Limb (tissue), 2 donors: ENCODE measurements around the gene RAET1L.
"Not testable (repeated sequence)": the region's sequence is repeated elsewhere in the genome, so short reads cannot be mapped to it uniquely, and the experiment has no call there.

ENCODE experiments used
- DNase-seq, 2 donors: peaks; one replicate each; pipeline ENCODE4 v3.0.0-alpha.2; 2016; ENCODE audit errors: extremely low spot score in 2 of 2

Gene RAET1L

DNA sequence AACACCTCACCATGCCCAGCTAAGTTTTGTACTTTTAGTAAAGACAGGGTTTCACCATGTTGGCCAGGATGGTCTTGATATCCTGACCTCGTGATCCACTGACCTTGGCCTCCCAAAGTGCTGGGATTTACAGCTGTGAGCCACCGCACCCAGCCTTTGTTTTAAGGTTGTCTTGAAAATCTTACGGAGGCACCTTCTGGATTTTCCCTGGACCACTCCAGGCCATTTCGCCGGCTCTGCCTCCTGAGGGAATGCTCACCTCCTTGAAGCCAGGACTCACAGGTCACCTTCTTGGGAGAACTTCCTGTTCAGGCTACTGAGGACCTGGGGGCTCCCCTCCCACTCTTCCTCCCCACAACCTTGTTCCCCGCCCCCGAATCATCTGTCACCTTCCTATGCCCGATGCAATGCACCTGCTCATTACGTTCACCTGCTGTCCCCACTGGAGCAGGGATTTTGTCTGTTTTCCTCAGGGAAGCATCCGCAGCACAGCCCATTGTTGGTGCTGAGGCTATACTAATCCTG is 19.4 kb upstream of the RAET1L start:
- DNase-seq, result no peak

DNA sequence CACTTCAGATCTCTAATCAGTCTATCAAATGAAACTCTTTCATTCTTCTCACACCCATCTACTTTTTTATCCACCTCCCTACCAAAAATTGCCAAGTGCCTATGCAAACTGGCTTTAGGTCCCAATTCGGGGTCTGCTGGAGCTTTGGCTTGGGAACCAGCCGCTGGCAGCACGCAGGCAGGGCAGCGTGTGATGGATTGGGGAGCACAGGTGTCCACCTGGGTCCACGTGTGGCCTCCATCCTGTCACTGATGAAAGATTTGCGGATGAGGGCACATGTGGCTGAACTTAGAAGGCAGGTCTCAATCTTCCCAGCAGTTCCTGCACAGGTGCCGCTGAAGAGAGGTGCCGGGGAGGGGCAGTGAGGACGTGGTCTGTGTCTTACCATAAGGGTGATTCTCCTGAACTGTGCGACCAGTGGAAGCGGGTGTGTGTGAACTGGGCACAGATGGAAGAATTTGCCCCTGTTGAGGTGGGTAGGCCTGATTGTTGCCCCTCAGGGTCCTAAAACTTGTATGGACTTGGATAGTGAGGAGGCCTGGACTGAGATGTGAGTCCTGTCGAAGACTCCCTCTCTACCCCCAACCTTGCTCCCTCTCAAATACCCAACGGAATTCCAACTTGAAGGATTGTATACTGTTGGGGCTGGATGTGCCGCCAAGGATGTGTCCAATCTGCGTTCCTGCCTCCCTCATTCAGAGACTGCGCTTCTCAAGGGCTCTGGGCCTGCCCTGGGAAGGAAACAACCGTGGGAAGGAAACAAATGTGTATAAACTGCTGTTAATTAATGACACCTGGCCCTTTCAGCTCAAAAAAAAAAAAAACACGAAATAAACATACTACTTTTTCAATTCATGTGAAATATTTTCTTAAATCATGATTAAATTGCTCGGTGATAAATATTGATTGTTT is 18.4 kb upstream of the RAET1L start:
- no peak for DNase-seq

DNA sequence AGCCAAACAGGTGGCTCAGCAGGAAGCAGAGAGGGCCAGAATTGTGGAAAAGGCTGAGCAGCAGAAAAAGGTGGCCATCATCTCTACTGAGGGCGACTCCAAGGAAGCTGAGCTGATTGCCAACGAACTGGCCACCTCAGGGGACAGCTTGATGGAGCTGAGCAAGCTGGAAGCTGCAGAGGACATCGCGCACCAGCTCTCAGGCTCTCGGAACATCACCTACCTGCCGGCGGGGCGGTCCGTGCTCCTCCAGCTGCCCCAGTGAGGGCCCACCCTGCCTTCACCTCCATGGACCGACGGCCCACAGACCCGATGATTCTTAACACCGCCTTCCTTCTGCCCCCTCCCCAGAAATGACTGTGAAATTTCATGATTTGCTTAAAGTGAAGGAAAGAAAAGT is 17.8 kb upstream of the RAET1L start:
- DNase-seq, result no peak

DNA sequence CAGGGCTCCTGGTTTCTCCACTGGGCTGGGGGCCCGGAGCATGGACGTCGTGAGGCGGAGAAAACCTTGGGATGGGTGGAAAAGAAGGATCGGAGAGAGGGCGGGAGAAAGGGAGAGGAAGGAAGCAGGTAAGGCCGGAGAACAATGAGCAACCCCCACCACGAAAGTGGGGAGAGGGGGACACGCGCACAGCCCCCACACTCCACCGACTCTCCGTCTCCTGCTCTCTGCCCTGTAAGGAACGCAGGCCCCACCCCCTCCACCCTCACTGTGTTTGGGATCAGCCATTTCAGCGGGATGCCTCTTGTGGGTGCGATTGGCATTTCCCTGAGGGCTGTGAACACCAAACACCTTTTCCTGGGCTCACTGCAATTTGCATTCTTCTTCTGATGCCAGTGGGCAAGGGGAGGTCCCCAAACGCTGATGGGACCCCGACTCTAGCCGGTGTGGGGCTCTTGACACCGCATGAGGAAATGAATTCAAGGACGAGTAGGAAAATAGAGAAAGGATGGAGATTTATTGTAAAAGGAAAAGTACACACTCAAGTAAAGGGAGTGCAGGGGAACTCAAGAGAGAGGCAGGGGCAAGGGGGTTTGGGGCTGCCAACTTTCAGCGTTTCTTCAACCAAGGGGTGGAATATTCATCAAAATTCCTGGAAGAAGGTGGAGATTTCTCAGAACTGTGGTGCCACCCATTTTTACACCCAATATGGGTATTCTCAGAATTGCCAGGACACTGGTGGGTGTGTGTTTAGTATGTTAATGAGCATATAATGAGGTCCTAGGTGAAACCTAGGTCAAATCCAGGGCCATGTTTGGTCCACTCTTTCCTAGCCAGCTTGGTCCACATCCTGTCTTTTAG is 13.1 kb upstream of the RAET1L start:
- no peak for DNase-seq

DNA sequence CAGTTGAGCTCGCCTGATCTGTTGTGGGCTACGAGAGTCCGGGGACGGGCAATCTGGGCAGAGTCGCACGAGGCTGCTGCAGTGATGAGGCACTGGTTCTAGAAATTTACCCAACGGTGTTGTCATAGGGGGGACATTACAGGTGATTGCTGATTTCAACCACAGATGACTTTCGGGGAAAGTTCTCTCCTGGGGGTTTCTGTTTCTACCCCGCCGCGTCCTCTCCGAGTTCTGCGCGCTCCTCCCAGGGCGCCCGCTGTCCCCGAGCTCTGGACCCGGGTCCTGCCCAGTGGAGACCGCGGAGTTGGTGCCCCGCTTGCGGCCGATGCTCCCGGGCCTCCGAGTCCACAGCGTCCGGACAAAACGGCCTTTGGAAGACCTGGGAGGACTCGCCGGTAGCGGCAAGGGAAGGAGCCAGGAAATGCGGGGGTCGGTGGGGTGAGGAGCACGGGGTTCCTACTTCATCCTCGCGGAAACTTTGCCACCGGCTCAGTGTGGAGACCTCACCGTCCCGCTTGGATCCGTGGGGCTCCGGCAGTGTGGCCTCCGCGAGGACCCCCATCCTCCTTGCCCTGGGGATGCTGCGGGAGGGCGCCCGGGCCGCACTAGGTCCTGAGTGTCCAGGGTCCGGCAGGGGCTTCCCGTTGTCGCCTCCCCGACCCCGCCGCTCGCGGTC is 12.3 kb upstream of the RAET1L start:
- no peak for DNase-seq

DNA sequence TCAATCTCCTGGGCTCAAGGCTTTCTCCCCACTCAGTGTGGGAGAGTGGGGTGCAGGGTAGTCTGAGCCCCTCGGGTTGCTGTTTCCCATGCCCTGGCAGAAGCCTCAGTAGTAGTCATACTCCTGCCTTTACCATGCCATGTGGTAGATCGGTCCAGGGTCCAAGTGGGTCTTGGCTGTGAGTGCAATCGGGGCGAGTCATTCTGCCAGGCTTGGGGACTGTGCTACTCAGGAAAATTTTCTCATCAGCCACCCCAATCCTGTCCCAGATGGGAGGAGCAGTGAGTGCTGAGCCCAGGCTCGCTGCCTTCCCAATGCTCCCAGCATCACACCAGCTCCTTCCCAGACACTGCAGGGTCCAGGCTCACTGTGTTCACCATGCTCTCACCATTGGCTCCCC is 10.7 kb upstream of the RAET1L start:
- no peak for DNase-seq

DNA sequence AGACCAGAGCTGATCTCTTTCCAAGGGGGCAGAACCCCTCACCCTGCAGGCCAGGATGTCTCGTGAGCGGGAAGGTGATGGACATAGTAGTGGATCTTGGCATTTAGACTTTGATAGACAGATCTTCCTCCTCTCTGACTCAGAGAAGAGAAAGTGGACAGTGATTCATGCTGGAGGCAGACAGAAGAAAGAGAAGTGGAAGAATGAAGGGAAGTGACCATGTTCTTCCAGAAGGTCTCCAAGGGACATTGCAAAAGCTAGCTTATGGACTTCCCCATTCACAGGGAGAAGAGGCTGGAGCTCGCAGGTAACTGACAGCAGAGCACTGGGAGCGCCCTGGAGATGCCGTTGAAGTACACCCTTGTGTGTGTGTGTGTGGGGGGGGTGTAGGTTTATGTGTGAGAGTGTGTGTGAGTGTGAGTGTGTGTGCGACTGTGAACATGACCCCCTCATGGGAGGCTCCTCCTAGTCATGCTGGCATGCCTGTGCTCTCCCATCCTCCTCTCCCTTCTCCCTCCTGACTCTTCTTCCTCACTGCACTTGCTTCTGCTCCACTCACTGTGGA is 8.0 kb upstream of the RAET1L start:
- no peak for DNase-seq

DNA sequence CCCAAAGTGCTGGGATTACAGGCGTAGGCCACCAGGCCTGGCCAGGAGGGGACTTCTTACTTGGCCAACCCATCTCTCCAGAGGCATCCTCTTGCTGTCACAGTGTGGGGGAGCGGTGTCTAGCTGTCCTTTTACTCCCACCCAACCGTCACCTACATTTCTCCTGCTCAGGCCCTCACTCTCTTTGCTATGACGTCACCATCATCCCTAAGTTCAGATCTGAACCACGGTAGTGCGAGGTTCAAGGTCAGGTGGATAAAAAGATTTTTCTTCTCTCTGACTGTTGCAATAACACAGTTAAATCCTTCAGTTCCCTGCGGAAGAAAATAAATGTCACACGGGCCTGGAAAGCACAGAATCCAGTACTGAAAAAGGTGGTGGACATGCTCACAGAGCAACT is 7.3 kb upstream of the RAET1L start:
- DNase-seq, result no peak

DNA sequence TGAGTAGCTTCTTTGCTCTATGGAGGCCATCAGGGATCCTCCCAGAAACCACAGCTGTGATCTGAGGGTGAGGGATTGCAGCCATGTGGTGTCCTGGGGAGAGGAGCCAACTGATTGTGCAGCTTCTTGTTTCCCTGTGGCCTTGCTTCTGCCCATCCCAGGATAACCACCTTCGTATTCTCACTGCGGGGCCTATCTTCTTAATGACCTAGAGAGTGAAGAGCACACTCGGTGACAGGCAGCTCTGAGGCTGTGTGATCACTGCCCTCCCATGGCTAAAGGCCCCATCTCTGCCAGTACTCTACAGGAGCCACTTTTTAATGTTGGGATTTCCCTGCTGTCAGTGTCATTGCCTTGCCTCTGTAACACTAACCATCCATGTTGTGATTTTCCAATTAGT is 5.3 kb upstream of the RAET1L start:
- no peak for DNase-seq

DNA sequence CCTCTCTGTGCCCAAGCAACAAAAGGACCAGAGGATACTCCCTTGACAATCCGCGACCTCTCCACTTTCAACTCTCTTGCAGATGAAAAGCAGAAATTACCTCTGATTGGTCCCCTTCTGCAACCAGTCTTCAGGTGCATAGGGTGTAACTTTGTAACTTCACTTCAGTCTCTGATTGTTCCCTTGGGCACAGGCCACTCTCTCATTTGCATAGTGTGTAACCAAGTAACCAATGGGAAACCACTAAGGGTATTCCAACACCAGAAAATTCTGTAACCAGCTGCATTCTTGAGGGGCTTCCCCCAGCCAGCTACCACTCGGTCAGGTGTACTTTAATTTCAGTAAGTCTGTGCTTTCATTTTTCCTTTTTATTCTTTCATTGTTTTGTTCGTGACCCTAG is 4.4 kb upstream of the RAET1L start:
- DNase-seq, result no peak

DNA sequence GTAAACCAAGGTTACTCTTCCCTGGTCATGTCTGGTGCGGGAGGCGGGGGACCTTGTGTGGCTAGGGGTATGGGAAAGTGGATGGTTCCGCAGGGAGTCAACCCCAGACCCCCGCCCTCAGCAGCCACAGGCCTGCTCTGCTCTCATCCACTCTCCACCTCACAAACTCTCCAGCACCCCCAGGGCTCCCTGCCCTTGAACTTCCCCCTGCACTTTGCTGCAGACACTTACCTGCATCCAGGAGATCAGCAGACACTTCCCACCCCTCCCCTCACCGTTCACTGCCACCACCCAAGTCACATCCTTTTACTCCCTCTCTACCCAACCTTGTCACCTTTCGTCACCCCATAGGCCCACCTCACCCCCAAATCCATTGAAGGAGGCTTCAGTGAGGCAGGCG is 3.9 kb upstream of the RAET1L start:
- no peak for DNase-seq

DNA sequence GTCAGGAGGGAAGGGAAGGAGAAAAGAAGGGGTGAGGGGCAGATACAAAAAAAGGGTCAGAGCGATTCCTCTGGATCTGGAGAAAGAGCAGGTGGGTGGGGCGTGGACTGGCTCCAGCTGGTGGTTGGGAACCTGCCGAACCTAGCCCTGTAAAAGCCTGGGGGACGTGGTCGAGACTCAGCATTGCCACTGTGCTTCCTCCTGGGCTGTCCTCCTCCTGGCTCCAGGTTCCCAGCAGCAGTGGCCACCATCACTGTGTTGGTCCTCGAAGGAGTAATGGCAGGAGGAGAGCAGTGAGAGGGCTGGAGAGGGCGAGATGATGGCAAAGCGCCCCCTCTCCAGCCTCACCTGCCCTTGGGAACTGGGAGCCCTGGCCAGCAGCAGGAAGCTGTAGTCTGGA is 3.5 kb upstream of the RAET1L start:
- DNase-seq, result no peak

DNA sequence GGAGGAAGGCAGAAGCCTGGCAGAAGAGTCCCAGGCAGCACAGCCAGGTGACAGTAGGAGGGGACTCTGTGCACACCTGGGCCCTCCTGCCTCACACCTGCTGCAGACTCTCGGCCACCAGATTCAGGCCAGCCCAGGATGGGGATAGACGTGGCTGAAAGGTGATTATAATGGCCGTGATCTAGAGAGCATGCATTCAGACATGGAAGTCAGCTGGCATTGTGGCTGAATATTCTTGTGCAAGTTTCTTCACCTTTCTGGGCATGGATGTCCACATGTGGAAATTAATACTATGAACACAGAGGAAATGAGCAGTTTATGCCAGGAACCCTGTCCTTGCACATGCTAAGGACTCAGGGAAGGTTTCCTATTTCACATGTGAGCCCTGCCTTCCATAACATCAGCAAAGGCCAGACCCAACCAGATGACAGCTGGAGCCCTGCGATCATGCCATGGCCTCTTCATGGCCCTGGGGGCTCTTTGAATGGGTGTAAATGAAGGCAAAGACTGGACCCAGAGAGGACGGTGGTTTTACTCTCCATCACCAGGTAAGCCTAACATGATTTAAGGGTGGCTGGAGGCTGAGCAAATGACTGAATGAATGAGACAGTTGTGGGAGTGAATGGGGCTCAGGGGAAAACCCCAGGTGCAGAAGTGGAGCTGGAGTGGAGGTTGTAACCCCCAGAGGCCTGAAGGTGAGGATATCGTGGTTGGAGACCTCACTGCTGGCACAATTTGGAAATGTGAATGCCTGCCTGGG is 2.7 kb upstream of the RAET1L start:
- DNase-seq, result no peak

DNA sequence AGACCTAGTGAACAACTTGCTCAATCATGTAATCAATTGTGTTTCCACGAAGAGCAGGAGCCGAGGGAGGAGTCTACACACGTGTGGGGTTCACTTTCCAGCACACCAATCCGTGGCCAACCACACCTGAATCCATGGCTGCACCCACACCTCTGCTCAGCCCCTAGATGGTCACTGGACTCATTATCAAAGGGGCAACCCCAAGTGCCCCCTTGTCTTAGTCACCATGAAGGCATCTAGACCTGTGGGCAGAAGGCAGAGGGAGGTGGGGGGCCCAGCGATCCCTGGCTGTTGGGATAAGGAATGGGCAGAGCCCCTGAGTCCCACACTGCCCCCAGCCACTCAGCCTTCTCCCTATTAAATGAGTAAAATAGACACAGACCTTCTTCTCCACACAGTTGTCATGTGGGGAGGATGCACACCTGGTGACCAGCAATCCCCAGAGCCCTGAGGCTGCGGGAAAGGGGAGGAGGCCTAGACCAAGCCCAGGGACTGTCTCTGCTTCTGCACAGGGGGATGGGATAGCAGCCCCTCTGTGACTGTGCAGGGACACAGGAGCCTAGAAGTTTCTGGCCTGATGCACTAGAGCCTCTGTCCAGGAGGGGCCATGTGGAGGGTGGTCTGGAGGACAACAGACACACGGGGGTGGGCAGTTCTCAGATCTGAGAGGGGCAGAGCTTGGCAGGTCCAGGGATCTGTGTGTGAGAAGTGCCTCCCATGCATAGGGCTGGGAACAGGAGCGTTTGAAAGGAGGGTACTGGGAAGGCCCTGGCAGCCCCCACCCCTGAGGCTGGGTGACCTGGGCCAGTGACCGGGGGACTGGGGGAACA is 1.9 kb upstream of the RAET1L start:
- no peak for DNase-seq

DNA sequence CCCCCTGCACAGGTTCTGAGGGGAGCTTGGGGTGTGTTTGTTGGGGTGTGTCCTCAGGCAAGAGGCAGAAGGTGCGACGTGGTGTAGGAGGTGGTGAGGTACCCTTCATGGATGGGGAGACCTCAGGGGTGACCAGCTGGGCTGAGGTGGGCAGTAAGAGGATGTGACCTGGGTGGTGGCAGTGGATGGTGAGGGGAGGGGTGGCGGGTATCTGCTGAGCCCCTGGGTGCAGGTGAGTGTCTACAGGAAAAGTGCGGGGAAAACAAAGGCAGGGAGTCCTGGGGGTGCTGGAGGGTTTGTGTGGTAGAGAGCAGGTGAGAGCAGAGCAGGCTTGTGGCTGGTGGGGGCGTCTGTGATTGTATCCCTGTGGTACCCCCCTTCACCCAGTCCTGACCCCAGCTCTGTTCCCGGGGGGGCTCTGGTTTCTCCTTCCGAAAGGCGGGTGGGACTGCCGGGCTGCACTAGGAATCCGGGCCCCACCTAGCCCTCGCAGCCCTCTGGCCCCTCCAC is 631 bp downstream of the RAET1L start:
- no peak for DNase-seq

DNA sequence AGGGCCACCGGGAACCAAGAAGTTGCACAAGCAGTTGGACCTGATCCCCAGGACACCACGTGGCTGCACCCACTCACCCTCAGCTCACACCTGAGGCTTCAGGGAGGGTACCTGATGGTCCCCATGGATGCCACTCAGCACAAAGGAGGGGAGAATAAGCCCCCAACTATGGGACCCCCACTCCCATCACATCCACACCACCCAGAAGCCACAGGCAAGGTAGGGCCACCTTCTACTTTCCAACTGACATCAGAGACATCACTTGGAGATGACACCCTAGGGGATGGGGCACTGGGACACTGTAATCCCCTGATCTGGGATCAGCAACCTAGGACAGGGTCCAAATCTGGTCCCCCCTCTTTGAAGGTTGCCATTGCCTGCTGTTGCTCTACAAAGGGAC is 1.3 kb downstream of the RAET1L start:
- not testable (repeated sequence) for DNase-seq

DNA sequence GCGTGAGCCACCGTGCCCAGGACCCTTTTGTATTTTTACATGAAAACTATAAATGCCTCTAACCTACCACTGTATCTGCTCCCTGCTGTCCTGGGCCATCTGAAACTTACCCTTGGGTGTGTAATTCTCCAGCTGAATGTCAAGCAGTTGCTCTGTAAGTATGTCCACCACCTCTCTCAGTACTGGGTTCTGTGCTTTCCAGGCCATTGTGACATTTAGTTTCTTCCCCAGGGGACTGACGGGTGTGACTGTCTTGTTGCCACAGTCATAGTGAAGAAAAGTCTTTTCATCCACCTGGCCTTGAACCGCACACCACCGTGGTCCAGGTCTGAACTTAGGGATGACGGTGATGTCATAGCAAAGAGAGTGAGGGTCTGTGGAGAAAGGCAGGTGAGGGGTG is 3.5 kb downstream of the RAET1L start:
- DNase-seq, result not testable (repeated sequence)

DNA sequence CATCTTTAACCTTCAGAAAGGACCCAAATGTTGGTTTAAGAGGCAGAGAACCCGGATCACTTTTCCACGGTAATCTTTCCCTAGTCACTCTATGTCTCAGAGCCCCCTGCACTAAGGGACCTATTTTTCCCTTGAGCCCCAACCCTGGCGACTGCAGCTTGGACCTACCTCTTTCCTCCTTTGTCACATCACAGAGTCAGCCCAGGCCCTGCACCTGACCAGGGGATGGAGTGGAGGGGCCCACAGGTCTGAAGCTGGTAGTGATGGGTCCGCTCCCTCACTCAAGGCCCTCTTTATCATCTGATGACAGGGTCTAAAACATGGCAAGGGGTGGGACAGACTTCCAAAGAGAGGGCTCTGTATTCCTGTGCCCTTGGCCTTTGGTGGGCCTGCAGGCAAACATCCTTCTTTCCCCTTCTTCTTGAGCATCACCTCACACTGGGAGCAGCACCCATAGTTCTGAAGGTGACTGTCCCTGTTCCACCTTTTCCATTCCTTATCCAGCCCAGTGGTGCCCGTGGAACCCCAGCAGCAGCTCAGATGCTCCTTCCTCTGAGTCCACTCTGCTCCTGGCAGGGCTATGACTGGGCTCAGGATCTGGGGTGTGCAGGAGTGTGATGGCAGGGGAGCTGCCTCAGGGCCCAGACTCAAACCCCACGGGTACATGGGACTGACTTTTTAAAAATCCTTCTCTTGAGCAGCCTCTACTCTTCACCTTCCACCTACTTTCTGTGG is 6.3 kb downstream of the RAET1L start:
- no peak for DNase-seq

DNA sequence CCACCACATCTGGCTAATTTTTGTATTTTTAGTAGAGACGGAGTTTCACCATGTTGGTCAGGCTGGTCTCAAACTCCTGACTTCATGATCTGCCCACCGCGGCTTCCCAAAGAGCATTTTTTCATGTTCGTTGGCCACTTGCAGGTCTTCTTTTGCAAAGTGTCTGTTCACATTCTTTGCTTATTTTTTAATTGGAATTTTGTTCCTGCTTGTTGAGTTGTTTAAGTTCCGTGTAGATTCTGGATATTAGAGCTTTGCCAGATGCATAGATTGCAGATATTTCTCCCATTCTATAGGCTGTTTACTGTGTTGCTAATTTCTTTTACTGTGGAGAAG is 8.2 kb downstream of the RAET1L start:
- not testable (repeated sequence) for DNase-seq
